OCI-LY1 (cell line): ENCODE data around the gene TMEM37.

Experiments
- H2AFZ ChIP-seq: fragments of 200-600 bp; sonication (generic), shearing (Covaris generic); 2 replicates; pipeline ENCODE4 v1.6.0; 2014; ENCODE audit warnings: antibody characterized with exemption, mild to moderate bottlenecking, low read length
- H3F3A ChIP-seq: fragments of 200-600 bp; sonication (generic), shearing (Covaris generic); 2 replicates; pipeline ENCODE4 v1.6.0; 2014; ENCODE audit warnings: mild to moderate bottlenecking, antibody characterized with exemption, low read length, moderate library complexity; ENCODE audit not compliant: insufficient read depth
- H3K27ac ChIP-seq: fragments of 200-600 bp; sonication (generic); 2 replicates; pipeline ENCODE4 v1.5.1; 2014; ENCODE audit warnings: low read length, mixed run types, mild to moderate bottlenecking, low read depth; ENCODE audit not compliant: poor library complexity, severe bottlenecking
- H3K27me3 ChIP-seq: fragments of 200-600 bp; sonication (generic); 2 replicates; pipeline ENCODE4 v1.6.0; 2014; ENCODE audit warnings: antibody characterized with exemption, mild to moderate bottlenecking, low read length, moderate library complexity; ENCODE audit not compliant: insufficient read depth
- H3K36me3 ChIP-seq: fragments of 200-600 bp; sonication (generic); 2 replicates; pipeline ENCODE4 v1.6.1; 2014; ENCODE audit warnings: mild to moderate bottlenecking, antibody characterized with exemption, low read length, moderate library complexity, mixed read lengths; ENCODE audit not compliant: insufficient read depth
- H3K4me1 ChIP-seq: fragments of 200-600 bp; sonication (generic); 2 replicates; pipeline ENCODE4 v1.5.1; 2014; ENCODE audit warnings: mild to moderate bottlenecking, low read length, moderate library complexity; ENCODE audit not compliant: insufficient read depth, severe bottlenecking
- H3K4me2 ChIP-seq: fragments of 200-600 bp; sonication (generic), shearing (Covaris generic); 2 replicates; pipeline ENCODE4 v1.6.1; 2014; ENCODE audit warnings: low read length
- H3K4me3 ChIP-seq: fragments of 200-600 bp; sonication (generic); 2 replicates; pipeline ENCODE4 v1.5.1; 2014; ENCODE audit warnings: low read length, low read depth, mild to moderate bottlenecking, mixed read lengths; ENCODE audit not compliant: poor library complexity, severe bottlenecking
- H3K79me2 ChIP-seq: fragments of 200-600 bp; shearing (Covaris generic); 2 replicates; pipeline ENCODE4 v1.6.1; 2016; ENCODE audit warnings: mixed run types, low read length, mixed read lengths; ENCODE audit not compliant: insufficient read depth
- H3K9ac ChIP-seq: fragments of 200-600 bp; sonication (generic), shearing (Covaris generic); 2 replicates; pipeline ENCODE4 v1.6.1; 2014; ENCODE audit warnings: mild to moderate bottlenecking, low read length, mixed read lengths
- H3K9me2 ChIP-seq: fragments of 200-600 bp; sonication (generic), shearing (Covaris generic); 2 replicates; pipeline ENCODE4 v1.6.1; 2014; ENCODE audit warnings: low read depth, mild to moderate bottlenecking, low read length, mixed read lengths
- H3K9me3 ChIP-seq: fragments of 200-600 bp; shearing (Covaris generic); 2 replicates; pipeline ENCODE4 v1.6.1; 2014; ENCODE audit warnings: low read length, mixed read lengths
- H4K20me1 ChIP-seq: fragments of 200-600 bp; sonication (generic), shearing (Covaris generic); 2 replicates; pipeline ENCODE4 v1.6.0; 2016; ENCODE audit warnings: mild to moderate bottlenecking, low read length; ENCODE audit not compliant: insufficient read depth
- CTCF ChIP-seq: fragments of 200-600 bp; sonication (generic), shearing (Covaris generic); IDR thresholded peaks from 2 replicates; pipeline ENCODE4 v1.5.1; 2017; ENCODE audit warnings: mild to moderate bottlenecking, antibody characterized with exemption, low read length, moderate library complexity, mixed read lengths
- EZH2 ChIP-seq: fragments of 200-600 bp; sonication (generic), shearing (Covaris generic); IDR thresholded peaks from 2 replicates; pipeline ENCODE4 v1.8.0; 2017; ENCODE audit warnings: borderline replicate concordance, mixed run types, mild to moderate bottlenecking, antibody characterized with exemption, low read length, moderate library complexity, mixed read lengths

The TMEM37 gene

GRCh38 chr2:119425119-119425405 lies 6.6 kb upstream of the TMEM37 start:
- no peak overlapping the region for H3K27ac ChIP-seq
- H3K9me2 ChIP-seq = no peaks in the 10 kb centered on the region
- no peaks in the 10 kb centered on the region for H3K4me1 ChIP-seq
- no peak overlapping the region for H3K9ac ChIP-seq
- H3K9me3 ChIP-seq = no peaks in the 10 kb centered on the region
- no peak overlapping the region for H3K4me2 ChIP-seq
- H3F3A ChIP-seq = no peaks in the 10 kb centered on the region
- no peak overlapping the region for H3K4me3 ChIP-seq
- H3K79me2 ChIP-seq = no peaks in the 10 kb centered on the region
- no peak overlapping the region for H2AFZ ChIP-seq
- H3K27me3 ChIP-seq = peaks cover 3% of the 10 kb centered on the region; the same call in 1 of the 2 replicates
- TF ChIP-seq EZH2 (no peak), CTCF (no peak)
- no peaks in the 10 kb centered on the region for H4K20me1 ChIP-seq
- H3K36me3 ChIP-seq = no peaks in the 10 kb centered on the region

DNA sequence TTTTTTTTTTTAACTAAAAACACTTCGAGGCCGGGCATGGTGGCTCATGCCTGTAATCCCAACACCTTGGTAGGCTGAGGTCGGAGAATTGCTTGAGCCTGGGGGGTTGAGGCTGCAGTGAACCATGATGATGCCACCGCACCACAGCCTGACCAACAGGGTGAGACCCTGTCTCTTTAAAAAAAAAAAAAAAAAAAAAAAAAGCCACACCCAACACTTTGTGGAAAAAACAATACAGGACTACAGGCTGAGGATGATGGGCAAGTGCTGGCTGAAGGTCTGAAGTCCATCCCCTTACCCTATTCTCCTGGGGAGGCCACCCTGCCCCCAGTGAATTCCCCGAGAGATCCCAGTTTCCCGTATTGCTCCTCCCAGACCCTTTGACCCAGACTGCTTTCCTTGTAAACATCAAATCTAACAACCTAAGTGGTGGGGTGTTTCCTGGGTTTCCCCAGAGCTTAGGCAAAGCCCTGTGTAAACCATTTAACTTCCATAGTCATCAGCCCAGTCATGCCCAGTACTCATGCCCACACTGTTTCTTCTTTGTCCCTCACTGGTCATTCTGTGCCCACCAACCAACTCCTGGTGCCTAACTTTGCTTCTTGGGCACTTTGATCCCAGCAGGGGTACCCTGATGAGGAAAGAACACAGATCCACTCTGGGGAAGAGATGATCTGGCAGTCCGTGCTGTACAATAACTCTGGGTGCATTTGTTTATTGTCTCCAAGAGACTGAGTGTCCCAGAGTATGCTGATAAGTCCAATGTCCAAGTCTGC lies 5.8 kb upstream of the TMEM37 start:
- no peaks in the 10 kb centered on the region for H3K4me1 ChIP-seq
- no peak overlapping the region for H3K4me3 ChIP-seq
- H3F3A ChIP-seq = no peaks in the 10 kb centered on the region
- no peak overlapping the region for H3K9ac ChIP-seq
- H3K27me3 ChIP-seq = peaks cover 7% of the 10 kb centered on the region; the same call in 1 of the 2 replicates
- H3K79me2 ChIP-seq = no peaks in the 10 kb centered on the region
- H4K20me1 ChIP-seq = no peaks in the 10 kb centered on the region
- H3K4me2 ChIP-seq = no peak overlapping the region
- H3K27ac ChIP-seq = no peak overlapping the region
- H3K9me3 ChIP-seq = no peaks in the 10 kb centered on the region
- H3K36me3 ChIP-seq = no peaks in the 10 kb centered on the region
- H2AFZ ChIP-seq = no peak overlapping the region
- H3K9me2 ChIP-seq = no peaks in the 10 kb centered on the region
- TF ChIP-seq CTCF = no peak
- no peak for TF ChIP-seq EZH2

GRCh38 chr2:119426396-119426675 lies 5.3 kb upstream of the TMEM37 start:
- H2AFZ ChIP-seq = no peak overlapping the region
- no peaks in the 10 kb centered on the region for H3K79me2 ChIP-seq
- H3K9me3 ChIP-seq = no peaks in the 10 kb centered on the region
- H3K27me3 ChIP-seq = peaks cover 9% of the 10 kb centered on the region; the same call in 1 of the 2 replicates
- no peaks in the 10 kb centered on the region for H3K9me2 ChIP-seq
- no peaks in the 10 kb centered on the region for H4K20me1 ChIP-seq
- no peaks in the 10 kb centered on the region for H3K36me3 ChIP-seq
- no peak overlapping the region for H3K9ac ChIP-seq
- H3F3A ChIP-seq = no peaks in the 10 kb centered on the region
- peaks cover 3% of the 10 kb centered on the region for H3K4me1 ChIP-seq
- H3K4me2 ChIP-seq = no peak overlapping the region
- no peak overlapping the region for H3K27ac ChIP-seq
- TF ChIP-seq EZH2 (no peak), CTCF (no peak)
- no peak overlapping the region for H3K4me3 ChIP-seq
